SU-DHL-6 (cell line): ENCODE measurements around the gene VEGFC.

Experiments used
- EZH2phosphoT487 ChIP-seq: fragments of 200-600 bp; sonication (generic), shearing (Covaris generic); conservative IDR thresholded peaks from 2 replicates; pipeline ENCODE4 v1.6.1; 2018; ENCODE audit warnings: mild to moderate bottlenecking, antibody characterized with exemption, low read length, moderate library complexity, mixed read lengths
- TF ChIP-seq, protein P1 (sequence below): fragments of 200-600 bp; sonication (generic); IDR thresholded peaks from one replicate; pipeline ENCODE4 v1.5.1; 2017; ENCODE audit warnings: antibody characterized with exemption, mild to moderate bottlenecking, low read length, moderate library complexity; ENCODE audit not compliant: insufficient read depth, poor library complexity, severe bottlenecking

- TF ChIP-seq, protein P1, sequence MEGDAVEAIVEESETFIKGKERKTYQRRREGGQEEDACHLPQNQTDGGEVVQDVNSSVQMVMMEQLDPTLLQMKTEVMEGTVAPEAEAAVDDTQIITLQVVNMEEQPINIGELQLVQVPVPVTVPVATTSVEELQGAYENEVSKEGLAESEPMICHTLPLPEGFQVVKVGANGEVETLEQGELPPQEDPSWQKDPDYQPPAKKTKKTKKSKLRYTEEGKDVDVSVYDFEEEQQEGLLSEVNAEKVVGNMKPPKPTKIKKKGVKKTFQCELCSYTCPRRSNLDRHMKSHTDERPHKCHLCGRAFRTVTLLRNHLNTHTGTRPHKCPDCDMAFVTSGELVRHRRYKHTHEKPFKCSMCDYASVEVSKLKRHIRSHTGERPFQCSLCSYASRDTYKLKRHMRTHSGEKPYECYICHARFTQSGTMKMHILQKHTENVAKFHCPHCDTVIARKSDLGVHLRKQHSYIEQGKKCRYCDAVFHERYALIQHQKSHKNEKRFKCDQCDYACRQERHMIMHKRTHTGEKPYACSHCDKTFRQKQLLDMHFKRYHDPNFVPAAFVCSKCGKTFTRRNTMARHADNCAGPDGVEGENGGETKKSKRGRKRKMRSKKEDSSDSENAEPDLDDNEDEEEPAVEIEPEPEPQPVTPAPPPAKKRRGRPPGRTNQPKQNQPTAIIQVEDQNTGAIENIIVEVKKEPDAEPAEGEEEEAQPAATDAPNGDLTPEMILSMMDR, result no peak
- TF ChIP-seq EZH2phosphoT487, result no peak
Measured at GRCh38 chr4:176805155-176805554, 12.4 kb upstream of the VEGFC start.
